HG02943 (cell line): ENCODE data around the gene BRIP1.
"Not testable (repeated sequence)": the region's sequence is repeated elsewhere in the genome, so short reads cannot be mapped to it uniquely, and the experiment has no call there.

Experiments used
- ATAC-seq: cut with Tn5 transposase; IDR thresholded peaks from one replicate; pipeline ENCODE4 v1.9.1; 2021; ENCODE audit warnings: mild to moderate bottlenecking, low read depth, moderate library complexity; ENCODE audit not compliant: unreplicated experiment

The BRIP1 gene

GRCh38 chr17:61734466-61734865, 128.9 kb downstream of the BRIP1 start:
- ATAC-seq: no peak

- ATAC-seq: no peak
These were observed 129.3 kb downstream of the BRIP1 start for GRCh38 chr17:61734012-61734411.

GRCh38 chr17:61733021-61733420, 130.3 kb downstream of the BRIP1 start:
- ATAC-seq: no peak

GRCh38 chr17:61732169-61732568, 131.2 kb downstream of the BRIP1 start:
- ATAC-seq: no peak

GRCh38 chr17:61731330-61731729, 132.0 kb downstream of the BRIP1 start:
- no peak for ATAC-seq

- ATAC-seq: no peak
These were observed 133.5 kb downstream of the BRIP1 start for GRCh38 chr17:61729690-61730268.

GRCh38 chr17:61728297-61728836, 135.0 kb downstream of the BRIP1 start:
- no peak for ATAC-seq

- ATAC-seq: not testable (repeated sequence)
These were observed 135.5 kb downstream of the BRIP1 start for GRCh38 chr17:61727798-61728197.

GRCh38 chr17:61726977-61727376, 136.4 kb downstream of the BRIP1 start:
- ATAC-seq: no peak

- ATAC-seq: no peak
These were observed 138.6 kb downstream of the BRIP1 start for GRCh38 chr17:61724777-61725176.

- no peak for ATAC-seq
These were observed 139.4 kb downstream of the BRIP1 start for GRCh38 chr17:61723914-61724313.

GRCh38 chr17:61723183-61723582, 140.1 kb downstream of the BRIP1 start:
- ATAC-seq: no peak

- no peak for ATAC-seq
These were observed 140.9 kb downstream of the BRIP1 start for GRCh38 chr17:61722398-61722797.

GRCh38 chr17:61720016-61720795, 143.1 kb downstream of the BRIP1 start:
- ATAC-seq: no peak

GRCh38 chr17:61719220-61719619, 144.1 kb downstream of the BRIP1 start:
- not testable (repeated sequence) for ATAC-seq

- no peak for ATAC-seq
These were observed 145.3 kb downstream of the BRIP1 start for GRCh38 chr17:61718022-61718421.

- no peak for ATAC-seq
These were observed 146.0 kb downstream of the BRIP1 start for GRCh38 chr17:61717352-61717751.

- ATAC-seq: no peak
These were observed 147.0 kb downstream of the BRIP1 start for GRCh38 chr17:61716225-61716829.

- no peak for ATAC-seq
These were observed 148.0 kb downstream of the BRIP1 start for GRCh38 chr17:61715348-61715747.

GRCh38 chr17:61714300-61714699, 149.0 kb downstream of the BRIP1 start:
- ATAC-seq: no peak

- ATAC-seq: no peak
These were observed 150.3 kb downstream of the BRIP1 start for GRCh38 chr17:61713035-61713434.
